Inflammatory macrophage (primary cell): ENCODE data around the gene SLC2A11.
"Not testable (repeated sequence)": the region's sequence is repeated elsewhere in the genome, so short reads cannot be mapped to it uniquely, and the experiment has no call there.

Experiments used
- DNase-seq, 2 donors: peaks; one replicate each; pipeline ENCODE4 v3.0.0-alpha.2; 2020 to 2022

SLC2A11 gene

GRCh38 chr22:23847310-23847920, 10.3 kb upstream of the SLC2A11 start:
- no peak for DNase-seq

GRCh38 chr22:23847991-23848864, 9.4 kb upstream of the SLC2A11 start:
- DNase-seq, result no peak

- peak; percentile 79 to 80 for DNase-seq
Measured at GRCh38 chr22:23849009-23850006, 8.4 kb upstream of the SLC2A11 start.

DNA sequence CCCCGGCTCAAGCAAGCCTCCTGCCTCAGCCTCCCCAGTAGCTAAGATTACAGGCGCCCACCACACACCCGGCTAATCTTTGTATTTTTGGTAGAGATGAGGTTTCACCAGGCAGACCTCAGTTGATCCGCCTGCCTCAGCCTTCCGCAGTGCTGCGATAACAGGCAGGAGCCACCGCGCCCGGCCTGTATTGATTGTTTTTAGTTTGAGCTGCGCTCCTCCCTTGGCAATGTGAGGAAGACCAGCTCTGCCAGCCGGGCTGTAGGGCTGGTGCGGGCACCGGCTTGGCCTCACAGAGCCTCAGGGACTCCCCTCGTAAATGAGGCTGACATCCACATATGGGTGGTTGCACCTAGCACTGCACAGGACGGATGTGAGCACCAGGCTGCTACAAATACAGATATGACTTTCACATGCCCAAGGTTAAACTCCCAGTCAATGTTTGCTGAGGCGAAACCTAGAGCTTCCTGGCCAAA, 7.5 kb upstream of the SLC2A11 start:
- DNase-seq, result no peak

- DNase-seq, result peak; percentile 6 to 43
Measured at GRCh38 chr22:23856721-23857605, 712 bp upstream of the SLC2A11 start.

DNA sequence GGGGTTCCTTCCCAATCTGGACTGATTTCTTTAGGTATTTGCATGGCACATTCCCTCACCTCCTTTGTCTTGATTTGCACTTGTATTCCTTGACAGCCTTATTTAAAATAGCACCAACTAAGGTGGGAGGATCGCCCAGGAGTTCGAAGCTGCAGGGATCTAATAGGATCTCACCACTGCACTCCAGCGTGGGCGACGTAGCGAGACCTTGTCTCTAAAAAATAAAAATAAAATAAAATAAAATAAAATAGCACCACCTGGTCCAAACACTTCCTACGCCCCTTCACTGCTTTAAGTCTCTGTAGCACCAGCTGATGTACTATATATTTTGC, 775 bp downstream of the SLC2A11 start:
- no peak for DNase-seq

GRCh38 chr22:23859201-23859600, 1.5 kb downstream of the SLC2A11 start:
- no peak for DNase-seq

- not testable (repeated sequence) for DNase-seq
Measured at GRCh38 chr22:23860187-23860586, 2.5 kb downstream of the SLC2A11 start.

DNA sequence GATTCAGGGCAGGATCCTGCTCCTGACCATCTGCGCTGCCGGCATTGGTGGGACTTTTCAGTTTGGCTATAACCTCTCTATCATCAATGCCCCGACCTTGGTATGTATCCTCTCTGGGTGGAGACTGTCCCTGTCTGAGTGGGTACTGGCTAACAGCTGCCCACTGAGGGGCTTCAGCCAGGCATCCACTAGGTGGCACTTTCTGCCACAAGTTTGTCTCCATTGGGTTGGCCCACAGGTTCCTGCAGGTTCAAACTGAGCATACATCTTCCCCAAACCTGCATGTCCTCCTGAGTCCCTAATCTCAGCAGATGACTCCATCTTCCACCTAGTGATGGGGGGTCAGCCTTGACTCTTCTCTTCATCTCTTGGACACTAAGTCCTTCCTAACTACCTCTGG, 4.4 kb downstream of the SLC2A11 start:
- peak; percentile 24 to 25 for DNase-seq

GRCh38 chr22:23864499-23865154, 7.0 kb downstream of the SLC2A11 start:
- not testable (repeated sequence) for DNase-seq

DNA sequence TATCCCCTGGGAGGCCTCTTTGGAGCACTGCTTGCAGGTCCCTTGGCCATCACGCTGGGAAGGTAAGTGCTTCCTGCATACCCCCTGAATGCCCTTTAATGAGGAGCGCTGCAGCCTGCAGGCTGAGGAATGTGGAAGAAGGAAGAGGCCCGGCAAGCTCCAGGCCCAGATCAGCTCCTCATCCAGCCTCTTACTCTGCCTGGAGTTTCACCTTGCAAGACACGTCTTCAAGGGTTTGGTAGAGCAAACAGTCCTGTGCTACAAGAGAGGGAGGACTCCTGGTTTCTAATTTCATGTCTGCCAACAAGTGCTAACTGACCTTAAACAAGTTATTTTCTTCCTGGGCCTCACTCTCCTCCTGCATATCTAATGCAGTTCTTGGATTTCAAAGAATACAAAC, 10.9 kb downstream of the SLC2A11 start:
- DNase-seq, result no peak

- DNase-seq, result no peak
Measured at GRCh38 chr22:23874871-23875270, 17.2 kb downstream of the SLC2A11 start.

DNA sequence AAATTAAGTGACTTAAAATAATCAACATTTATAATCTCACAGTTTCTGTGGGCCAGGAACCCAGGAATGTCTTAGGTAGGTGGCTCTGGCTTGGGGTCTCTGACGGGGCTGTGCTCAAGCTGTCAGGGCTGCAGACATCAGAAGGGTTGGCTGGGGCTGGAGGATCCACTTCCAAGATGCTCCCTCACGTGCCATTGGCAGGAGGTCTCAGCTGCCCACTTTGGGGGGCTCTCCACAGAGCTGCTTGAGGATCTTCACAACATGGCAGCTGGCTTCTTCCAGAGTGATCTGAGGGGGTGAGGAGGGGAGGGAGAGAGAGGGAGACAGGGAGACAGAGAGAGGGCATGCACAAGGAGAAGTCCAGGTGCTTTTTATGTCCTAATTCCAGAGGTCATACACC, 18.1 kb downstream of the SLC2A11 start:
- DNase-seq, result no peak

DNA sequence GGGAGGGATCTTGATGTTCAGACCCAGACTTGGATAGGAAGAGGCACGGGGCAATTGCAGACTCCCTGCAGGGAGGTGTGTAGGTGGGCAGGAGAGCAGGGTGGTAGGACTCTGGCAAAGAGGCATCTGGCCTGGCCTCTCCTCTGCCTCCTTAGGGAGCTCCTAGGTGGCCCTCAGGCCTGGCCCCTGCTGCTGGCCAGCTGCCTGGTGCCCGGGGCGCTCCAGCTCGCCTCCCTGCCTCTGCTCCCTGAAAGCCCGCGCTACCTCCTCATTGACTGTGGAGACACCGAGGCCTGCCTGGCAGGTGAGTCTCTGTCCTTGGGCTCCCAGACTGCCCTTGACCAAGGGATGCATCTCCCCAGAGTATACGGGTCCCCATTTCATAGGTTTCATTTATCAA, 19.9 kb downstream of the SLC2A11 start:
- DNase-seq, result no peak

- no peak for DNase-seq
Measured at GRCh38 chr22:23878219-23878618, 20.5 kb downstream of the SLC2A11 start.

DNA sequence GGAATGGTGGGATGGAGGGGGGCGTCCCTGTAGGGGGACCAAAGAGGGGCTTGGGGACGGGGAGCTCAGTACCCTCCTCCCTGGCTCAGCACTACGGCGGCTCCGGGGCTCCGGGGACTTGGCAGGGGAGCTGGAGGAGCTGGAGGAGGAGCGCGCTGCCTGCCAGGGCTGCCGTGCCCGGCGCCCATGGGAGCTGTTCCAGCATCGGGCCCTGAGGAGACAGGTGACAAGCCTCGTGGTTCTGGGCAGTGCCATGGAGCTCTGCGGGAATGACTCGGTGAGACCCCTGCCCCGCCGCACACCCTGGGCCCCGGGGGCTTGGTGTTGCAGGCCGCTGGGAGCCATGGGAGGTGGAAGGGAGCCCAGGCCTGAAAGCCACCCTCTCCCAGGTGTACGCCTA, 24.7 kb downstream of the SLC2A11 start:
- DNase-seq, result no peak

- DNase-seq, result no peak
Measured at GRCh38 chr22:23883658-23884057, 26.0 kb downstream of the SLC2A11 start.

DNA sequence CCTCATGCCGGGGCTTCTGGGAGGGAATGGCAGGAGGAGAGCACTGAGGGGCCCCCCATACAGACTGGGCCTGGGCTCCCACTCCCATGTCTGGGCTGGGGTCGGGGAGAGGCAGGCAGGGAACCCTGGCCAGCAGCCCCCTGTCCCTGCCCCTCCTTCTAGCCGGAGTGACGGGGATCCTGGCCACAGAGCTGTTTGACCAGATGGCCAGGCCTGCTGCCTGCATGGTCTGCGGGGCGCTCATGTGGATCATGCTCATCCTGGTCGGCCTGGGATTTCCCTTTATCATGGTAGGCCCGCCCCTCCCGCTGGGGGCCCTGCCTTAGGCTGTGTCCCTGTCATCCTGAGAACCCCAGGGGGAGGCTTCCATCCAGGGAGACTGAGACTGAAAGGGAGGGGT, 26.5 kb downstream of the SLC2A11 start:
- no peak for DNase-seq

DNA sequence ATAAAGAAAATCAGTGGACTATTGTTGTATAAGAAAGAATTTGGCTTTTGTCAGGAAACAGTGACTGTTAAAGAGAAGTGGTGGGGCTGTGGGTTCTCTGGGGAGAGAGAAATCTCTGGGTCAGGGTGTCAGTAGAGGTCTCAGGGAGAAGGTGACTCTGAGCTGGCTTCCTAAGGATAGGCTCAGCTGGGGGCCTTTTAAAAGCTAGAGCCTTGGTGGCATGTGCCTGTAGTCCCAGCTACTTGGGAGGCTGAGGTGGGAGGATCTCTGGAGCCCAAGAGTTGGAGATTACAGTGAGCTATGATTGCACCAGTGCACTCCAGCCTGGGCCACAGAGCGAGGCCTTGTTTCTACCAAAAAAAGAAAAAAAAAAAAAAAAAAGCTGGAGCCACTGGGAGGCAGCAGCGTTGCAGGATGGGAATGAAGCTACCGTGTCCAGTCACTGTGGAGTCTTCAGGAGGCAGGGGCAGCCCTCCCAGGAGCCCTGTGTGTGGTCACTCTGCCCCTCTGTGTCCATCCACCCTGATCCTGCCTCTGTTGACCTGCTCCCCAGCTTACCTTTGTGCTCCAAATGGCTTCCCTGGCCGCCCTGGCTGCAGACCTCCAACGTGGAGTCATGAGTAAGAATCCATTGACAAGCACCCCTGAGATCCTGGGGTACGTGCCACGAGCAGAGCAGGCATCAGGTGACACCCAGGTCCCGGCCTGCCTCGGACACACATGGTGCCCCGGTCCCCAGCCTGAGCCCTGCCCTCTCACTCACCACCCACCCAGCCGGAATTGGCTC, 31.1 kb downstream of the SLC2A11 start:
- no peak for DNase-seq

GRCh38 chr22:23889620-23890019, 31.9 kb downstream of the SLC2A11 start:
- no peak for DNase-seq

DNA sequence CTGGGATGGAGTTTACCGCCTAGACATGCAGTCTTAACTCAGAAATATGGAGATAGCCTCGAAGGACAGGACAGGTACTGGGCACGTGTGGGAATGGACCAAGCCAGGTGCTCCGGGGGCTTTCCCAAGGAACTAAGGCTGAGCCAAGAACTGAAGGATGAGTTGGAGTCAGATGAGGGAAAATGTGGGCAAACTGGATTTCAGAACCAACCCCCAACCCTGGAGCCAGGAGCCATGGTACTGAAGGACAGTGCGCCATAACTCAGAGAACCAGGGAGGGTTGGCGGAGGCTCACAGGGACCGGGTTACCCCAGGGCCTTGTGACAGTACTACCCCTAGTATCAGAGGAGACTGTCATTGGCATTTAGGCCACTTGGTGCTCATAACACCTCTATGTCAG, 34.1 kb downstream of the SLC2A11 start:
- no peak for DNase-seq
